NCI-H128 (cell line): Measurements from ENCODE around the gene NT5DC1.

Source experiments
- DNase-seq: peaks from one replicate; lab custom pipeline; 2025; ENCODE audit not compliant: unreplicated experiment; lab: John Stamatoyannopoulos, UW

NT5DC1 gene

DNA sequence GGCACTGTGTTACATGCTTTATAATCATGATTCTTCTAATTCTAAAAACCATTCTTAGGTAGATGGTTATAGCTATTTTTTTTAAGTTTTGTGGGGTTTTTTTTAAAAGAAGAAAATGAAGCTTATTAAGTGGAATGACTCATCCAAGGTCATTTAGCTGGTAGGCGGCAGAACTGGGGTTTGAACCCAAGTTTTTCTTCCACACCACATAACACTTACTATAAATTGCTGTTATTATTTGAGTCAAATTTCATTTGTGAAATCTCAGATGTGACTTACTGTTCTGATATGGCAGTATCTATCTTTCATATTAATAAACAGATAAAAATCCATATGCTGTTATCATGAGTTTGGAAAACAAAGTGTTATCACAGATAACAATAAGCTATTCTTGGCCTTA lies 35.7 kb downstream of the NT5DC1 start:
- no peak for DNase-seq

GRCh38 chr6:116136933-116137340 lies 36.3 kb downstream of the NT5DC1 start:
- no peak for DNase-seq

GRCh38 chr6:116139917-116140316 lies 39.3 kb downstream of the NT5DC1 start:
- DNase-seq, result no peak

DNA sequence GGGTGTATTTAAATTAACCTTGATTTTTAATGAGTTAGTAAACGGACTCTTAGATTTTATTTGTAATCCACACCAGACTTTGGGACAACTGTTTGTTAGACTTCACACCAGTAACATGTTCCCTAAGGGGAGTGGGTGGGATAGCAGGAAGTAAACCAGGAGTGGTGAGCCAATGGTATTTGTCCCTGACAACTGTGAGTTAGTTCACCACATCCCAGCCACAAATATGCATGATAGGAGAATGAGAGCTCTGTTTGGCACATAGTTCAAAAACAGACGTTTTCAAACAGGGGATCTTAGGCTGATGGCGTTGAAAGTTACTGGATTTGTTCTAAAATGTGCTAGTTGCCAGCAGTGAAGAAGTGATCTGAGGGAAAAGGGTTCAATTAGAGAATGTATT lies 44.0 kb downstream of the NT5DC1 start:
- DNase-seq, result no peak

GRCh38 chr6:116145803-116146675 lies 45.4 kb downstream of the NT5DC1 start:
- DNase-seq, result no peak

- no peak for DNase-seq
Observed at GRCh38 chr6:116152620-116153019, 52.0 kb downstream of the NT5DC1 start.

- no peak for DNase-seq
Observed at GRCh38 chr6:116154887-116155286, 54.2 kb downstream of the NT5DC1 start.

DNA sequence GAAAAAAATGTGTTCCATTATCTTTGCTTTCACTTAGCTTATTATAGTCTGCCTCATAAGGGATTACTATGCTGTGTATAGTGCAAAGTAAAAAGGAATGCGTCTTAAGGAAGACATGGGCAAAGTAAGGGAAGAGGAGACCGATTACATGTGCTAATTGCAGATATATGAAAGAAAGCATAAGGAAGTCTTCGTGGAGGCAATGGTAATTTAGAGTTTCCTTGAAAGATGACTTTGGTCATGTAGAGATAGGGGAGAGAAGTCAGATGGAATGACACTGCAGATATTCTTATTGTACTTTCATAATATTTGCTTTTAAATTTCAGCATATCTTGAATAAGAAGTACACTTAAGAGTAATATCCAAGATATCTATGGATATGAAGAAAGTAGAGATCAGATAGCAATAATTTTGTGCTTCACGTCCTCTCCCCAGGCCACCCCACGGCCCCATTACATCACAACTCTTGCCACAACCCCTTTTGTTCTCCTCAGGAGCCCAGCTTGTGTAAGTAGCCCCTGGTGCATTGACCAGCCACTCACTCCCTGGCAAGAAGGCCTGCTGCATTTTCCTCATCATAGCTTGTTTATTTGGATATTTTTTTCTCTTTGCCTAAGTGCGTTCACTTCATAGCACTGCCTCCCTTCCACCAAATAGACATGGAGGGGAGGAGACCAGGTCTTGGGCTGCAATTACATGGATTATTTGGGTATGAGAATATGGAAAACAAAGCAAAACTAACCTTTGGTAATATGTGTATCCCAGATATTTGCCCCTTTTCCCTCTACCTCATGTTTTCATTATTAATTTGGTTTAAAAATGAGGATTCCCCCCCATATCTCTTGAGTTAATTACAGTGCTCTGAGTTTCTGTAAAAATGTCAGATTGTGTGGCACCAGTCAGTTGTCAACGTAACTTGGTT lies 56.0 kb downstream of the NT5DC1 start:
- no peak for DNase-seq

GRCh38 chr6:116157391-116157790 lies 56.7 kb downstream of the NT5DC1 start:
- no peak for DNase-seq

- no peak for DNase-seq
Observed at GRCh38 chr6:116158641-116159040, 58.0 kb downstream of the NT5DC1 start.

- no peak for DNase-seq
Observed at GRCh38 chr6:116159782-116160524, 59.3 kb downstream of the NT5DC1 start.

DNA sequence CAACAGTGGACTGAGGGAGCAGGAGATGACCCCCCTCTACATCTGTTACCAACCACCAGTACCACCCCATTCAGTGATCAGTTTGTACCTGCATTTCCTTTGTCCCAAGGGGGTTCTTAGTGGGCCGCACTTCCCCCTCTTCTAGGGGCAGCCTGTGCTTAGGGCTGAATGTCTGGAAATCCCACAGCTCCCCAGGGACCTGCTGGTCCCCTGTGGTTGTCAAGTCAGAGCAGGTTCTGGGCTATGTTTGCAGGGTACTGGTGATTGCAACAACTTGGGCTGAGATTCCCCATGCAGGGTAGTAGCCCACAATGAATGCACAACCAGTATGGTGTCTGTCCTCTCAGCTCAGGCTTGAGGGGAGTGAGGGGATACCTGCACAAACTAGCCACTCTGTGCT lies 64.9 kb downstream of the NT5DC1 start:
- DNase-seq, result no peak

DNA sequence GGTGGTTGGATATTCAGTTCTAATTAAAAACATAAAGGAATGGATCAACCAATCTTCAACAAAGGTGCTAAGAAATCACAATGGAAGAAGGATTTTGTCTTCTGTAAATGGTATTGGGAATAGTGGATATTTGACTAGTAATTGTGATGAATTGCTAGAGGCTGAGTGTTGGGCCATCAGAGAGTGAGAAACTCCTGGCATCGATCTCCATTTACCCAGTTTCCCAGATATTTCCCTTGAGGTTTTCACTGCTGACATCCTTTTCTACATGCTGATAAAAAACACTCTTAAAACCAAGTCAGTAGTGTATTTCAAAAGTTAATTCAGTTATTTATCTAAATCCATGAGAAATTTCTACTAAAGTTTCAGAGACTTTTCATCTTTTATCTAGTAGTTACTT lies 65.7 kb downstream of the NT5DC1 start:
- DNase-seq, result no peak

- DNase-seq, result no peak
Observed at GRCh38 chr6:116168148-116168547, 67.5 kb downstream of the NT5DC1 start.

DNA sequence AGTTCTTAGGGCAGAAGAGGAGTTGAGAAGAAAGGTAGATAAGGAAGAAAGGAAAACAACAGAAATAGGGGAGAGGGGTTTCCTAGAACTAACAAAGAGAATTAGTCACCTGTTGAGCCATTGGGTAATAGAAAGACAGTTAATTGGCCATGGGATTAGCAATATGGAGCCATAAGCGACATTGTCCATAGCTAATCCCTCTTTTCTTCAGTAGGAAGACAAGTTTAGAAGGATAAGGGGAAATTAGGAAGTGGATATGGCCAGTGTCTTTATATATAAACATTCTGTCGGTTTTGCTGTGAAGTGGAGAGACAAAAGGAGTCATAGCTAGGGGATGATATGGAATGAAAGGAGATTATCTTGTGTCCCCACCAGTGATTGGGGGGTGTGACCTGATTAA lies 69.2 kb downstream of the NT5DC1 start:
- DNase-seq, result no peak

- DNase-seq, result no peak
Observed at GRCh38 chr6:116170358-116171057, 69.9 kb downstream of the NT5DC1 start.

DNA sequence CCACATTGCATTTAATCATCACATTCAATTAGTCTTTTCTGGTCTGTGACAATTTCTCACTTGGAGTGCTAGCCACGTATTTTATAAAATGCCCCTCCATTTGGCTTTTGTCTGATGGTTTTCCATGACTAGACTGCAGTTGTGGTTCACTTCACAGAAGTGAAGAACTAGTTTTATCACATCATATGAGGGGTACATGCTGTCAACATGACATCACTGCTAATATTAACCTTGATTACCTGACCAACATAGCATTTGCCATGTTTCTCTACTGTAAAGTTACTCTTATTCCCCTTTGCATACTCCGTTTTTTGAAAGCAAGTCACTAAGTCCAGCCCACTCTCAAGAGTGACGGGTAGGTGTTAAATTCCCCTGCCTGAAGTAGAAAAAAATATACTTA lies 73.3 kb downstream of the NT5DC1 start:
- no peak for DNase-seq

DNA sequence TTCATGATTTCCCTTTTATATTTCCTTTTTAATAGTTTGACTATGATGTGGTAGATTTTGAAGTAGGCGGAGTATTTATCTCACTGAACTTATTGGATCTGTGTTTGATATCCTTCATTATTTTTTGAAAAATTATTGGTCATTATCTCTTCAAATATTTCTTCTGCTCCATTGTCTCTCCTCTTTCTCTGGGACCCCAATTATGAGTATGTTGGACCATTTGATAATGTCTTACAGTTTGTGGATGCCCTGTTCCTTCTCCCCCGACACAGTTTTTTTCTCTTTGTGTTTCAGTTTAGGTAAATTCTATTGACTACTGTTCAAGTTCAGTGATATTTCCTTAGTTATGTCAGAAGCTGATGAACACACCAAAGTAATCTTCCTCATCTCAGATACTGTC lies 74.7 kb downstream of the NT5DC1 start:
- no peak for DNase-seq

DNA sequence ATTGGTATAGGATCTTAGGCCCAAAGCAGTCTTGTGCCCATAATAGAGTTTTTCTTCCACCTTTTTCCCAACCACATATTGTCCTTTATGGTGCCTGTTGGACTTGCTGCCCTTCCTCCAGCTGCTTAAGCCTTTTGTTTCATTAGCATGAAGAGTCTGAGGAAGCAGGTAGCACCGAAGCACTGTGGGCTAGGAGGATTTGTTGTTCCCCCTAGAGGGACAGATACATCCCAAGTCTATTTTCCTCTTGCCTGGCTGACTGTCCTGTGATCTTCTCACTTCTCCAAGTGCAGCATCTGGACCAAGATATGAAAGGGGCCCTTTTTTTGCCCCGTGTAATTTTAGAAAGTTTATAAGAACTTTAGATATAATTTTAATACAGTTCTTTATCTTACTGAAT lies 75.9 kb downstream of the NT5DC1 start:
- DNase-seq, result no peak

- DNase-seq, result no peak
Observed at GRCh38 chr6:116180375-116180774, 79.7 kb downstream of the NT5DC1 start.

DNA sequence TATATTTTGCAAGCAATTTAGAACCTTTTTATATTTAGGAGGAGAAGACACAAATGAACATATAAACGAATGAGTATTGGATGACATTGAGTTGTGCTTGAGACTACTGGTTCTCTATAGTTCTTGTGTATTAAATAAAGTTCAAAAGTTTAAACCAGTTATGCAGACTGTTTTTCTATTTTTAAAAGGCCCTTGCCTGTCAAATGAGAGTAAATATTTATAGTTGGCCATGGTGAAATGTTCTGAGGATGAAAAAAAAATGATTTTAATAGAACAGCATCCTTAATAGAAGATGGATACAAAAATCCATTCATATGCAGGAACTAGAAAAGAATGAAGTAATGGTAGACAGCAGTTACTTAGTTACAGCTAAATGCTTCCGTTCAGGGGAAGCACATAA lies 88.8 kb downstream of the NT5DC1 start:
- DNase-seq, result no peak
